ENCODE results near the gene CACNA2D2.

GRCh38 chr3:50357481-50357880, 146.0 kb downstream of the CACNA2D2 start:
- TF ChIP-seq CHD2 (IDR thresholded peaks at IDR 0.05; ENCODE audit: low read length, partially characterized antibody), result no peak
- TF ChIP-seq CTCF (IDR thresholded peaks at IDR 0.05), result no peak
- no peak for TF ChIP-seq TAF1 (IDR thresholded peaks at IDR 0.05; ENCODE audit: borderline replicate concordance, low read depth, low read length)
- no peak for TF ChIP-seq RXRA (IDR thresholded peaks at IDR 0.05; ENCODE audit: borderline replicate concordance, low read depth)
- no peak for TF ChIP-seq EP300 (IDR thresholded peaks at IDR 0.05; ENCODE audit: borderline replicate concordance in 1 of 2, low read depth in 1 of 2, low read length in 1 of 2)
- TF ChIP-seq GABPA (IDR thresholded peaks at IDR 0.05; ENCODE audit: low read depth), result no peak
- TF ChIP-seq JUND (IDR thresholded peaks at IDR 0.05), result no peak
- no peak for TF ChIP-seq USF2 (IDR thresholded peaks at IDR 0.05; ENCODE audit: borderline replicate concordance, low read depth, low read length)
- TF ChIP-seq RAD21 (IDR thresholded peaks at IDR 0.05; ENCODE audit: low read length), result no peak
- TF ChIP-seq FOXM1 (IDR thresholded peaks at IDR 0.05; ENCODE audit: low read depth), result no peak
- no peak for TF ChIP-seq REST (IDR thresholded peaks at IDR 0.05; ENCODE audit: low read depth, low read length)
- no peak for TF ChIP-seq POLR2AphosphoS5 (IDR thresholded peaks at IDR 0.05; ENCODE audit: low read depth, low read length)

All from SK-N-SH (cell line).